Neural cell (in vitro differentiated cells): Measurements from ENCODE around the gene MERTK.

Experiments used
- EP300 ChIP-seq: fragments of 450-650 bp; conservative IDR thresholded peaks from 2 replicates; pipeline ENCODE4 v1.6.1; 2014; ENCODE audit warnings: antibody characterized with exemption, mild to moderate bottlenecking, moderate library complexity; ENCODE audit not compliant: poor library complexity, severe bottlenecking
- EZH2 ChIP-seq: fragments of 200-600, 300-800 bp; shearing (Covaris generic), sonication (generic); IDR thresholded peaks from 2 replicates; pipeline ENCODE4 v1.6.1; 2014; ENCODE audit warnings: antibody characterized with exemption, low read length, borderline replicate concordance, mild to moderate bottlenecking; ENCODE audit not compliant: insufficient read depth, poor library complexity, severe bottlenecking
- POLR2AphosphoS5 ChIP-seq: IDR thresholded peaks from 2 replicates; pipeline ENCODE4 v1.6.1; 2012
- RAD21 ChIP-seq: fragments of 450-650 bp; conservative IDR thresholded peaks from 2 replicates; pipeline ENCODE4 v1.6.1; 2014; ENCODE audit warnings: antibody characterized with exemption, mild to moderate bottlenecking, moderate library complexity
- TAF1 ChIP-seq: IDR thresholded peaks from 2 replicates; pipeline ENCODE4 v1.6.1; 2012; ENCODE audit warnings: low read depth
- TF ChIP-seq, protein P1 (sequence below): fragments of 450-650 bp; IDR thresholded peaks from 2 replicates; pipeline ENCODE4 v1.5.1; 2014; ENCODE audit warnings: antibody characterized with exemption, mild to moderate bottlenecking, moderate library complexity; ENCODE audit not compliant: poor library complexity, severe bottlenecking

DNA sequence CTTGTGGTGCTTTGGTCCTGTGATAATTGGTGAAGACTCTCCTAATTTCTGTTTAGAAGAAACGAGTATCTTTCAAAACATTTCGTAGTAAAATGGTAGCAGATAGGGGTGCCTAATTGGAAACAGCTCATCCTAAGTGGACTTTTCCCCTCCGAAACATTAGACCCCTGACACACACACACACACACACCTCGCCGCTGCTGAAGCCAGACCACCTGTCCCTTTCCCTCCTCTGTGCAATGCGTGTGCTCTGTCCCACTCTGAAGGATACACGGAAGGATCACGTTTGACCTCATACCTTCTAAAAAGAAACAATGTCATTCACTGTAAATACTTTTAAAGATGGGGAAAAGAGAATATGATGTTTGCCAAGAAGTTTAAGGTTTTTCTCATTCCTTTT lies 120.4 kb downstream of the MERTK start:
- TF ChIP-seq TAF1: no peak
- TF ChIP-seq RAD21: no peak
- TF ChIP-seq, protein P1, sequence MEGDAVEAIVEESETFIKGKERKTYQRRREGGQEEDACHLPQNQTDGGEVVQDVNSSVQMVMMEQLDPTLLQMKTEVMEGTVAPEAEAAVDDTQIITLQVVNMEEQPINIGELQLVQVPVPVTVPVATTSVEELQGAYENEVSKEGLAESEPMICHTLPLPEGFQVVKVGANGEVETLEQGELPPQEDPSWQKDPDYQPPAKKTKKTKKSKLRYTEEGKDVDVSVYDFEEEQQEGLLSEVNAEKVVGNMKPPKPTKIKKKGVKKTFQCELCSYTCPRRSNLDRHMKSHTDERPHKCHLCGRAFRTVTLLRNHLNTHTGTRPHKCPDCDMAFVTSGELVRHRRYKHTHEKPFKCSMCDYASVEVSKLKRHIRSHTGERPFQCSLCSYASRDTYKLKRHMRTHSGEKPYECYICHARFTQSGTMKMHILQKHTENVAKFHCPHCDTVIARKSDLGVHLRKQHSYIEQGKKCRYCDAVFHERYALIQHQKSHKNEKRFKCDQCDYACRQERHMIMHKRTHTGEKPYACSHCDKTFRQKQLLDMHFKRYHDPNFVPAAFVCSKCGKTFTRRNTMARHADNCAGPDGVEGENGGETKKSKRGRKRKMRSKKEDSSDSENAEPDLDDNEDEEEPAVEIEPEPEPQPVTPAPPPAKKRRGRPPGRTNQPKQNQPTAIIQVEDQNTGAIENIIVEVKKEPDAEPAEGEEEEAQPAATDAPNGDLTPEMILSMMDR: no peak
- TF ChIP-seq POLR2AphosphoS5: no peak
- TF ChIP-seq EP300: no peak
- TF ChIP-seq EZH2: no peak
